Measurements from ENCODE around the gene SMIM5.

The SMIM5 gene

DNA sequence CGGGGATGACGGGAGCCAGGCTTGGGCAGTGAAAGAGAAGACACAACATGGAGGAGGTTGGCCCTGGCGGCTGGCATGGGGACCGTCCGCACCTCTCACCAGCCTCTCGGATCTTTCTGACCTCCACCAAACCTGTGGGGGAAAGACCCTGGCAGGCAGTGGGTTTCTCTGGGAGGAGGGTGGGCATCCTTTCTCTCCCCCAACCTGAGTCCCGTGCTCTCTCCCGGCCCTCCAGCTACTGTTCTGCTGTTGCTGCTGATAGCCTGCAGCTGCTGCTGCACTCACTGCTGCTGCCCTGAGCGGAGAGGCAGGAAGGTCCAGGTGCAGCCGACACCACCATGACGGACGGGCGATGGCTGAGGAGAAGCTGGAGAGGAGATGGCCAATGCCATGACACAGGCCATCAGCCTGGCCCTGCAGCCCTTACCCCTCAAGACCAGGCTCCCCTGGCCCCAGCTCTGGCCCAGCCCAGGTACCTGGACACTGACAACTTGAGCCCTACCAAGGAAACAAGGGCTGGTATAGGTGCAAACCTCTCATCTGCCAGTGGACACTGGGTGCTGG lies 7.4 kb downstream of the SMIM5 start:
- no peak for DNase-seq (ENCODE audit: low spot score)

- no peak for DNase-seq (ENCODE audit: low spot score)
Observed at GRCh38 chr17:75641343-75641742, 8.1 kb downstream of the SMIM5 start.

- no peak for DNase-seq (ENCODE audit: low spot score)
Observed at GRCh38 chr17:75642182-75642783, 9.0 kb downstream of the SMIM5 start.

- DNase-seq (ENCODE audit: low spot score): peak; percentile 34
Observed at GRCh38 chr17:75642784-75643642, 9.8 kb downstream of the SMIM5 start.

DNA sequence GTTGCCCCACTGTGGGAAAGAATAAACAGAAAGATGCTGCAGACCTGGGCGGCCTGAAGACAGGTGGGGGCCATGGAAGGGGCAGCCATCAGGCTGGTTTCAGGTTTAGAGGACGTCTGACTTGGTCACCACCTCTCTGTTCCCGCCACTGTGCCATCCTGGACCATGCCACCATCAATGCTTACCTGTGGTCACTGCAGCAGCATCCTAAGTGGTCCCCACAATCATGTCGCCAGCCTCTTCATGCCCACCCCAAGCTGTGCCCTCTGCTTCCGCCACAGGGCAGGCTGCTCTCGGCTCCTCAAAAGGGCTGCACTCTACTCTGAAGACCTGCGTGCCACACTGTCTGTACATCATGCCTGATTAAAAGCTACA lies 10.4 kb downstream of the SMIM5 start:
- no peak for DNase-seq (ENCODE audit: low spot score)

- DNase-seq (ENCODE audit: low spot score): no peak
Observed at GRCh38 chr17:75645501-75645888, 12.3 kb downstream of the SMIM5 start.

GRCh38 chr17:75645889-75646637 lies 12.8 kb downstream of the SMIM5 start:
- no peak for DNase-seq (ENCODE audit: low spot score)

GRCh38 chr17:75646638-75646992 lies 13.4 kb downstream of the SMIM5 start:
- no peak for DNase-seq (ENCODE audit: low spot score)

DNA sequence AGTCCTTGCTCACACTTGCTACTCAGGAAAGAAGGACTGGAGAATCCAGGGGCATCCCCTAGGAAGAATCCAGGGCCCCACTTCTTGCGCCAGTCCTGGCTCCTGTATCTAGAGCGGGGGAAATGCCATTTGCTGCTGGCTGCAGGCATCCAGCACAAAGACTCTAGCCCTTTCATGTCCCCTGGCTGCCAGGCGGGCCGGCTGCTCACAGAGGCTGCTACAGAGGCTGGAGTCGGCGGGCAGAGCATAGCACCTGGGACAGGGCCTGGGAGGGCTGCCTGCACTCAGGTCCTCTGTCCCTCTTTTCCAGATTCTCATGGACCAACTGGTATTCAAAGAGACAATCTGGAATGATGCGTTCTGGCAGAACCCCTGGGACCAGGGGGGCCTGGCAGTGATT lies 13.8 kb downstream of the SMIM5 start:
- DNase-seq (ENCODE audit: low spot score): no peak

GRCh38 chr17:75647921-75648320 lies 14.7 kb downstream of the SMIM5 start:
- no peak for DNase-seq (ENCODE audit: low spot score)

DNA sequence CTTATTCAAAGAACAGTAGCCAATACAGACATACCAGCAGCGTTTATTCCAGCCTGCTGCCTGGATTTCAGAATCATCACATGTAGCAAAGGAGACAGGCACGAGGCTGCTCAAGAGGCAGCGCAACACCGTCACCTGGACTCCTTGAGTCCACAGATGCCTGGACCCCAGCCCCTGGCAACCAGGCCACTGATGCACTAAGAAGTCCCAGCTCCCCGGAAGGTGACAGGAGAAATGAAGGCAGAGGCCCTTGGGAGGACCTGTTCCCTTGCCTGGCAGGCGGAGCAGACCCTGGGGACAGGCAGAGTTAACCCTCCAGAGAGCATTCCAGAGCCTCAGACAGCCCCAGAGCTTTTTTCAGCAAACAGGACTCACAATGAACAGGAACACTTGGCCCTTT lies 16.5 kb downstream of the SMIM5 start:
- DNase-seq (ENCODE audit: low spot score): no peak

GRCh38 chr17:75650874-75651273 lies 17.6 kb downstream of the SMIM5 start:
- DNase-seq (ENCODE audit: low spot score): no peak

- no peak for DNase-seq (ENCODE audit: low spot score)
Observed at GRCh38 chr17:75652341-75652740, 19.1 kb downstream of the SMIM5 start.

- DNase-seq (ENCODE audit: low spot score): peak; percentile 44
Observed at GRCh38 chr17:75652934-75653549, 19.8 kb downstream of the SMIM5 start.

DNA sequence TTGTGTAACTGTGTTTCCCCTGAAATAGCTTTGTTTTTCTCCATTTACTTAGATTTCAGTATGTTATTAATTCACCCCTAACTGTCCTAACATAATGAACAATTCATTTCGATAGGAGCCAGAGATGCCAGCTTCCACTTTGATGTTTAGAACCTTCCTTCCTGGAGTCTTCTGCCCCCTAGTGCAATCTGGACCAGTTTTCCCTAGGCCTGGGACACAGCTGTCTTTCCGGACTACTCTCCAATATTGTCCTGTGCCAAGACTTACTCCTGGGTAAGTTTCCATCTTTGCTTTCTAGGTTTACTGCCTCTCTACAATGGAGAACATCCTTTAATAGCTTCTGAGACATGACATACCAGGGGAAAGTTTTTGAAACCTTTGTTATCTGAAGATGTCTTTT lies 20.9 kb downstream of the SMIM5 start:
- DNase-seq (ENCODE audit: low spot score): peak; percentile 26

- DNase-seq (ENCODE audit: low spot score): no peak
Observed at GRCh38 chr17:75658237-75658636, 25.0 kb downstream of the SMIM5 start.

GRCh38 chr17:75661531-75661930 lies 28.3 kb downstream of the SMIM5 start:
- DNase-seq (ENCODE audit: low spot score): no peak

GRCh38 chr17:75662511-75662910 lies 29.3 kb downstream of the SMIM5 start:
- no peak for DNase-seq (ENCODE audit: low spot score)

DNA sequence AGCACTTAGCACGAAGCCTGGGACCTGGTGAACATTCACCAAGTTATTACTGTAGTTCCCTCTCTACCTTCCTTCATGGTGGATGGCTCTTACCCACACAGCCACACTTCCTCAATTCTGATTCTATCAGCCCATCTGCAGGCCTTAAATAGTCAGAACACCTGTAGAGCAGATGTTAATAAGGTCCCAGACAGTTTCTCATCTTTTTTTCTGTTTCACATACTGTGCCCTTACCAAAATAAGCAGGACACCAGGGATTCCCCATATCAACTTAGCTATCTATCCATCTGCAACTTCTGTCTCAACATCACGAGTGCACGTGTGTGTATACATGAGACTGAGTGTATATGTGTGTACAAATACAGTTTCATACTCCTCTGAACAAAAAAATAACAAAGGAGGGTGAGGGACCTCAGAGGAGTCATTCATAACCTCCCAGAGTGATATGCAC lies 30.9 kb downstream of the SMIM5 start:
- DNase-seq (ENCODE audit: low spot score): no peak

- DNase-seq (ENCODE audit: low spot score): no peak
Observed at GRCh38 chr17:75665981-75666380, 32.7 kb downstream of the SMIM5 start.

GRCh38 chr17:75666959-75667790 lies 33.9 kb downstream of the SMIM5 start, which contains the start of the genes RECQL5 and SAP30BP:
RECQL5 (minus strand) TSS chr17:75667154; CDS start chr17:75666557, 597 bp downstream.
SAP30BP (plus strand) TSS chr17:75667338; CDS start chr17:75667373, 35 bp downstream.
- peak; percentile 99 for DNase-seq (ENCODE audit: low spot score)
